Anterior cingulate cortex (tissue), 58 donors: Measurements from ENCODE around the gene TMEM154.

ENCODE experiments used
- DNase-seq, 58 donors: peaks; one replicate each; lab custom pipeline; 2025; lab: John Stamatoyannopoulos, UW

TMEM154 gene

GRCh38 chr4:152640058-152640921, 39.5 kb downstream of the TMEM154 start:
- DNase-seq = no peak

GRCh38 chr4:152635851-152636250, 43.9 kb downstream of the TMEM154 start:
- no peak for DNase-seq

GRCh38 chr4:152634110-152634760, 45.6 kb downstream of the TMEM154 start:
- no peak for DNase-seq

- no peak for DNase-seq
Observed at GRCh38 chr4:152633118-152633517, 46.7 kb downstream of the TMEM154 start.

GRCh38 chr4:152630324-152630723, 49.5 kb downstream of the TMEM154 start:
- DNase-seq = no peak

GRCh38 chr4:152629908-152630307, 49.9 kb downstream of the TMEM154 start:
- no peak for DNase-seq

GRCh38 chr4:152628128-152628527, 51.7 kb downstream of the TMEM154 start:
- DNase-seq = peak in 35 of 58 donors; percentile 2 to 79 (median 36)

GRCh38 chr4:152626790-152627189, 53.0 kb downstream of the TMEM154 start:
- no peak for DNase-seq

- no peak for DNase-seq
Observed at GRCh38 chr4:152620915-152621314, 58.9 kb downstream of the TMEM154 start.

GRCh38 chr4:152620218-152620617, 59.6 kb downstream of the TMEM154 start:
- DNase-seq = no peak

GRCh38 chr4:152619556-152619955, 60.2 kb downstream of the TMEM154 start:
- DNase-seq = no peak

GRCh38 chr4:152618971-152619370, 60.8 kb downstream of the TMEM154 start:
- no peak for DNase-seq

GRCh38 chr4:152616804-152617203, 63.0 kb downstream of the TMEM154 start:
- no peak for DNase-seq

GRCh38 chr4:152613841-152614721, 65.7 kb downstream of the TMEM154 start:
- no peak for DNase-seq

GRCh38 chr4:152613351-152613750, 66.4 kb downstream of the TMEM154 start:
- DNase-seq = no peak

- no peak for DNase-seq
Observed at GRCh38 chr4:152610131-152610530, 69.7 kb downstream of the TMEM154 start.

- DNase-seq = no peak
Observed at GRCh38 chr4:152609481-152609880, 70.3 kb downstream of the TMEM154 start.

- peak in 3 of 58 donors; percentile 7 to 19 (median 15) for DNase-seq
Observed at GRCh38 chr4:152607178-152607577, 72.6 kb downstream of the TMEM154 start.

GRCh38 chr4:152606753-152607152, 73.0 kb downstream of the TMEM154 start:
- DNase-seq = peak in 11 of 58 donors; percentile 2 to 43 (median 16)

- peak in 13 of 58 donors; percentile 5 to 54 (median 17) for DNase-seq
Observed at GRCh38 chr4:152605641-152606335, 74.0 kb downstream of the TMEM154 start.
